Lung (tissue), 12 donors: ENCODE results near the gene OR1L6. TPM values are rescaled to one million over a fixed set of nuclear protein-coding genes. Genes with fewer than 3 reads are reported as not detected.

ENCODE experiments used
- ATAC-seq: fragments of 200-7000 bp; cut with Tn5 transposase; one replicate; pipeline ENCODE4 v1.9.1; 2020; ENCODE audit warnings: moderate number of reproducible peaks; ENCODE audit not compliant: insufficient read depth, low FRiP score
- DNase-seq, 3 donors: peaks; one replicate each; pipeline ENCODE4 v3.0.0-alpha.2; 2013 to 2017
- H3K27ac ChIP-seq, 2 donors: one replicate each; pipeline ENCODE4 v1.5.1; 2013; ENCODE audit warnings: mild to moderate bottlenecking in 2 of 2, moderate library complexity in 2 of 2, control low read depth in 1 of 2, inconsistent platforms in 1 of 2, low read depth in 1 of 2, low read length in 1 of 2
- H3K27me3 ChIP-seq, 3 donors: one replicate each; pipeline ENCODE4 v1.5.1; 2013; ENCODE audit warnings: low read length in 2 of 3; ENCODE audit not compliant: control insufficient read depth in 3 of 3, insufficient read depth in 3 of 3
- H3K36me3 ChIP-seq, 4 donors: one replicate each; pipeline ENCODE4 v1.5.1; 2013; ENCODE audit warnings: low read length in 4 of 4, mild to moderate bottlenecking in 1 of 4, moderate library complexity in 1 of 4; ENCODE audit not compliant: control insufficient read depth in 4 of 4, insufficient read depth in 4 of 4
- H3K4me1 ChIP-seq, 5 donors: one replicate each; pipeline ENCODE4 v1.5.1; 2013; ENCODE audit warnings: low read length in 5 of 5, mild to moderate bottlenecking in 2 of 5, moderate library complexity in 1 of 5; ENCODE audit not compliant: control insufficient read depth in 5 of 5, insufficient read depth in 5 of 5
- H3K4me3 ChIP-seq: one replicate; pipeline ENCODE4 v1.5.1; 2013; ENCODE audit warnings: mild to moderate bottlenecking, control low read depth, moderate library complexity
- H3K9ac ChIP-seq, 2 donors: one replicate each; pipeline ENCODE4 v1.5.1; 2013; ENCODE audit warnings: low read length in 2 of 2, control low read depth in 1 of 2; ENCODE audit not compliant: insufficient read depth in 1 of 2
- H3K9me3 ChIP-seq, 4 donors: one replicate each; pipeline ENCODE4 v1.5.1; 2013; ENCODE audit warnings: low read length in 3 of 4, mild to moderate bottlenecking in 1 of 4, moderate library complexity in 1 of 4; ENCODE audit not compliant: control insufficient read depth in 4 of 4, insufficient read depth in 3 of 4
- WGBS, 2 donors: extraction: QIAGEN DNeasy Blood & Tissue Kit; methylation state at CpG; one replicate each; pipeline ENCODE4 v1.1.7; 2013; 5-methylcytosine and 5-hydroxymethylcytosine counted together
- polyA plus RNA-seq, 2 donors: library from polyadenylated mRNA; stranded (reverse); fragments of 200-250 nt; gene quantifications; one replicate each; pipeline ENCODE4 v1.2.1, GENCODE V29; 2013
- total RNA-seq, 2 donors: library from RNA; depleted of rRNA in 1 of 2; stranded (reverse); fragments of >200 nt in 1 of 2; gene quantifications; one replicate each; pipeline ENCODE4 v1.2.1, GENCODE V29; 2014 to 2021
- TF ChIP-seq, protein P1 (sequence below): IDR thresholded peaks from 2 replicates; pipeline ENCODE4 v1.5.1; 2012; ENCODE audit warnings: mild to moderate bottlenecking; ENCODE audit errors: control extremely low read depth, extremely low read depth
- donor health status: control.
- donor health status: control.
- donor health status: Bipolar disorder and iron deficiency.
- donor health status: healthy.
- donor health status: DM: yes; HTN: yes; CAD: no.

Gene OR1L6
- total and polyA plus RNA-seq, 4 donors, result not detected

DNA sequence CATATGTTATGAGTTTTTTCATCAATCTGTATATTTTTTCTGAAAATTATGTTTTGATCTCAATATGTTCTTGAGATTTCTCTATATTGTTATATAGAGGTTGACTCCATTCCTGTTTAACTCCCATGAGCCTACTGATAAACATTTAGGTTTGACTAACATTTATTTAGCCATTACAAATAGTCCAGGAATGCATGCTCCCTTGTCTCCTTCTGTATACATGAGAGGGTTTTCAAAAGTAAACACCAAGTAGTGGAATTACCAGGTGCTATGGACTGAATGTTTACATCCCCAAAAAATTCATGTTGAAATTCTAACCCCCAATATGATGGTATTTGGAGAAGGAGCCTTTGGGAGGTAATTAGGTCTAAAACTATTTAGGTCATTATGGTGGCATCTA is 43.2 kb downstream of the OR1L6 start:
- Histone ChIP-seq H3K9me3 (no peaks in the 10 kb centered on the region), H3K9ac (no peak overlapping the region), H3K4me3 (no peak overlapping the region), H3K36me3 (no peaks in the 10 kb centered on the region), H3K27ac (no peak overlapping the region), H3K27me3 (no peaks in the 10 kb centered on the region), H3K4me1 (no peaks in the 10 kb centered on the region)
- no peak for ATAC-seq
- TF ChIP-seq, protein P1, sequence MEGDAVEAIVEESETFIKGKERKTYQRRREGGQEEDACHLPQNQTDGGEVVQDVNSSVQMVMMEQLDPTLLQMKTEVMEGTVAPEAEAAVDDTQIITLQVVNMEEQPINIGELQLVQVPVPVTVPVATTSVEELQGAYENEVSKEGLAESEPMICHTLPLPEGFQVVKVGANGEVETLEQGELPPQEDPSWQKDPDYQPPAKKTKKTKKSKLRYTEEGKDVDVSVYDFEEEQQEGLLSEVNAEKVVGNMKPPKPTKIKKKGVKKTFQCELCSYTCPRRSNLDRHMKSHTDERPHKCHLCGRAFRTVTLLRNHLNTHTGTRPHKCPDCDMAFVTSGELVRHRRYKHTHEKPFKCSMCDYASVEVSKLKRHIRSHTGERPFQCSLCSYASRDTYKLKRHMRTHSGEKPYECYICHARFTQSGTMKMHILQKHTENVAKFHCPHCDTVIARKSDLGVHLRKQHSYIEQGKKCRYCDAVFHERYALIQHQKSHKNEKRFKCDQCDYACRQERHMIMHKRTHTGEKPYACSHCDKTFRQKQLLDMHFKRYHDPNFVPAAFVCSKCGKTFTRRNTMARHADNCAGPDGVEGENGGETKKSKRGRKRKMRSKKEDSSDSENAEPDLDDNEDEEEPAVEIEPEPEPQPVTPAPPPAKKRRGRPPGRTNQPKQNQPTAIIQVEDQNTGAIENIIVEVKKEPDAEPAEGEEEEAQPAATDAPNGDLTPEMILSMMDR, result no peak
- DNase-seq, result no peak

DNA sequence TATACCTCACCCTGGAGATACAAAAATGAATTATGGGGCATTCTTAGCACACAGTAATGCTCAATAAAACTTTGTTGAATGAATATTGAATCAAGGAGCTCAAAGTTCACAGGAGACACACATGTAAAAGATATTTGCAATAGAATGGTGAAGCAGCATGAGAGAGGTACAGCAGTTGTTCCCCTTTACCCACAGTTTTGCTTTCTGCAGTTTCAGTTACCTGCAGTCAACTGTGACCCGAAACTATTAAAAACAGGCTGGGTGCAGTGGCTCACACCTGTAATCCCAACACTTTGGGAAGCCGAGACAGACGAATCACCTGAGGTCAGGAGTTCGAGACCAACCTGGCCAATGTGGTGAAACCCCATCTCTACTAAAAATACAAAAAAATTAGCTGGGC is 44.2 kb downstream of the OR1L6 start:
- Histone ChIP-seq H3K27ac (no peak overlapping the region), H3K36me3 (no peaks in the 10 kb centered on the region), H3K4me1 (no peaks in the 10 kb centered on the region), H3K9me3 (no peaks in the 10 kb centered on the region), H3K27me3 (no peaks in the 10 kb centered on the region), H3K4me3 (no peak overlapping the region), H3K9ac (no peak overlapping the region)
- no peak for DNase-seq
- TF ChIP-seq, protein P1, result no peak
- no peak for ATAC-seq
- 88 to 93% methylated on average over 4 of the region's 4 CpGs for WGBS, 2 donors

DNA sequence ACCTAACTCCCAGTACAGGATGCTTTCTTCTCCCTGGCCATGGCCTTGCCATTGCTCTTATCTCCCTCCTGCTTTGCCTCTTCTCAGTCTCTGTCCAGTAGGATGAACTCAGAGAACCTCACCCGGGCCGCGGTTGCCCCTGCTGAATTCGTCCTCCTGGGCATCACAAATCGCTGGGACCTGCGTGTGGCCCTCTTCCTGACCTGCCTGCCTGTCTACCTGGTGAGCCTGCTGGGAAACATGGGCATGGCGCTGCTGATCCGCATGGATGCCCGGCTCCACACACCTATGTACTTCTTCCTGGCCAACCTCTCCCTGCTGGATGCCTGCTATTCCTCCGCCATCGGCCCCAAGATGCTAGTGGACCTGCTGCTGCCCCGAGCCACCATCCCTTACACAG is 46.7 kb downstream of the OR1L6 start, which contains the start of gene OR5C1:
Gene OR5C1, plus strand, starts transcription at position 103 of the 400 bp plus-strand sequence. Its CDS starts 0 bp downstream, at position 103.
- no peak within 1 kb of the TSS for H3K9ac ChIP-seq
- no peaks in the 10 kb centered on the region for H3K36me3 ChIP-seq
- H3K4me1 ChIP-seq, result no peaks in the 10 kb centered on the region
- no peaks in the 10 kb centered on the region for H3K9me3 ChIP-seq
- ATAC-seq (no peak), DNase-seq (no peak)
- no peak within 1 kb of the TSS for H3K27ac ChIP-seq
- TF ChIP-seq, protein P1, result no peak
- H3K27me3 ChIP-seq, result no peaks in the 10 kb centered on the region
- WGBS, 2 donors, result 97 to 98% methylated on average over 12 of the region's 12 CpGs
- H3K4me3 ChIP-seq, result no peak within 1 kb of the TSS

- no peaks in the 10 kb centered on the region for H3K4me1 ChIP-seq
- H3K4me3 ChIP-seq, result no peak overlapping the region
- ATAC-seq, result no peak
- DNase-seq, result no peak
- H3K36me3 ChIP-seq, result no peaks in the 10 kb centered on the region
- no peak overlapping the region for H3K27ac ChIP-seq
- TF ChIP-seq, protein P1, result no peak
- H3K9me3 ChIP-seq, result no peaks in the 10 kb centered on the region
- H3K27me3 ChIP-seq, result no peaks in the 10 kb centered on the region
- H3K9ac ChIP-seq, result no peak overlapping the region
- 95% methylated on average over 28 of the region's 28 CpGs for WGBS, 2 donors
Measured at GRCh38 chr9:122789256-122790046, 47.3 kb downstream of the OR1L6 start.
